ENCODE measurements around the gene EXD2. TPM values are rescaled to one million over a fixed set of nuclear protein-coding genes. Genes with fewer than 3 reads are reported as not detected.
"Not testable (repeated sequence)": the region's sequence is repeated elsewhere in the genome, so short reads cannot be mapped to it uniquely, and the experiment has no call there.

Gene EXD2
- total RNA-seq, 1 donor from 2014 or later: 26.2 TPM

- Mint-ChIP-seq H3K27me3 (peaks cover 21% of the 10 kb centered on the region), H3K27ac (no peak overlapping the region), H3K4me3 (no peak overlapping the region), H3K9me3 (no peaks in the 10 kb centered on the region), H3K4me1 (ENCODE audit: unreplicated experiment) (no peaks in the 10 kb centered on the region), H3K36me3 (no peaks in the 10 kb centered on the region)
- DNase-seq (ENCODE audit: extremely low spot score, unreplicated experiment): no peak
- TF ChIP-seq CTCF (conservative IDR thresholded peaks at IDR 0.05): no peak
Observed at GRCh38 chr14:69181491-69181890, 9.8 kb upstream of the EXD2 start.

- DNase-seq (ENCODE audit: extremely low spot score, unreplicated experiment); H3K9me3 Mint-ChIP-seq; H3K36me3 Mint-ChIP-seq; H3K27ac Mint-ChIP-seq; H3K4me3 Mint-ChIP-seq; H3K4me1 Mint-ChIP-seq (ENCODE audit: unreplicated experiment): not testable (repeated sequence)
- H3K27me3 Mint-ChIP-seq: peaks cover 15% of the 10 kb centered on the region
Observed at GRCh38 chr14:69182580-69182979, 8.7 kb upstream of the EXD2 start.

GRCh38 chr14:69183735-69184134 is 7.6 kb upstream of the EXD2 start:
- peaks cover 16% of the 10 kb centered on the region for H3K27me3 Mint-ChIP-seq
- TF ChIP-seq CTCF (conservative IDR thresholded peaks at IDR 0.05): no peak
- no peaks in the 10 kb centered on the region for H3K36me3 Mint-ChIP-seq
- H3K4me1 Mint-ChIP-seq (ENCODE audit: unreplicated experiment): no peaks in the 10 kb centered on the region
- no peaks in the 10 kb centered on the region for H3K9me3 Mint-ChIP-seq
- H3K4me3 Mint-ChIP-seq: no peak overlapping the region
- no peak for DNase-seq (ENCODE audit: extremely low spot score, unreplicated experiment)
- no peak overlapping the region for H3K27ac Mint-ChIP-seq

GRCh38 chr14:69190191-69190590 is 1.1 kb upstream of the EXD2 start:
- Mint-ChIP-seq H3K27ac (peak overlapping the region; percentile 98), H3K4me3 (peak overlapping the region; percentile 29)

GRCh38 chr14:69193721-69194120 is 2.4 kb downstream of the EXD2 start:
- peaks cover 7% of the 10 kb centered on the region for H3K36me3 Mint-ChIP-seq
- H3K27ac Mint-ChIP-seq: no peak overlapping the region
- TF ChIP-seq CTCF (conservative IDR thresholded peaks at IDR 0.05): no peak
- H3K9me3 Mint-ChIP-seq: no peaks in the 10 kb centered on the region
- peaks cover 15% of the 10 kb centered on the region for H3K4me1 Mint-ChIP-seq (ENCODE audit: unreplicated experiment)
- no peak for DNase-seq (ENCODE audit: extremely low spot score, unreplicated experiment)
- H3K4me3 Mint-ChIP-seq: peak overlapping the region; percentile 30
- no peaks in the 10 kb centered on the region for H3K27me3 Mint-ChIP-seq

More at GRCh38 chr14:69190191-69190590, 1.1 kb upstream of the EXD2 start:
- Mint-ChIP-seq H3K36me3 (no peaks in the 10 kb centered on the region), H3K9me3 (no peaks in the 10 kb centered on the region), H3K27me3 (peaks cover 4% of the 10 kb centered on the region), H3K4me1 (ENCODE audit: unreplicated experiment) (peaks cover 9% of the 10 kb centered on the region)
- no peak for TF ChIP-seq CTCF (conservative IDR thresholded peaks at IDR 0.05)
- DNase-seq (ENCODE audit: extremely low spot score, unreplicated experiment): no peak

GRCh38 chr14:69199786-69200185 is 8.5 kb downstream of the EXD2 start:
- no peak for DNase-seq (ENCODE audit: extremely low spot score, unreplicated experiment)
- no peak overlapping the region for H3K4me3 Mint-ChIP-seq
- peaks cover 7% of the 10 kb centered on the region for H3K36me3 Mint-ChIP-seq
- TF ChIP-seq CTCF (conservative IDR thresholded peaks at IDR 0.05): no peak
- no peak overlapping the region for H3K27ac Mint-ChIP-seq
- peaks cover 6% of the 10 kb centered on the region for H3K4me1 Mint-ChIP-seq (ENCODE audit: unreplicated experiment)
- H3K9me3 Mint-ChIP-seq: no peaks in the 10 kb centered on the region
- no peaks in the 10 kb centered on the region for H3K27me3 Mint-ChIP-seq

Data from type B pancreatic cell (in vitro differentiated cells).